Measurements from ENCODE around the gene RPS15.

Gene RPS15

GRCh38 chr19:1489463-1490310, 51.5 kb downstream of the RPS15 start:
- DNase-seq: no peak
